ENCODE results near the gene FGD3. TPM values are rescaled to one million over a fixed set of nuclear protein-coding genes. Genes with fewer than 3 reads are reported as not detected.

Gene FGD3
- total RNA-seq, 6 experiments from 2014 or later: not detected

- no peak for DNase-seq
Observed at GRCh38 chr9:93048566-93049448, 101.5 kb downstream of the FGD3 start.

GRCh38 chr9:93049491-93049890, 102.2 kb downstream of the FGD3 start:
- H3K4me1 Mint-ChIP-seq (ENCODE audit: low read depth): no peaks in the 10 kb centered on the region
- H3K36me3 Mint-ChIP-seq (ENCODE audit: low read depth): no peaks in the 10 kb centered on the region
- TF ChIP-seq CTCF (IDR thresholded peaks at IDR 0.05): no peak
- peaks cover 17% of the 10 kb centered on the region for H3K27me3 Mint-ChIP-seq (ENCODE audit: insufficient read depth)
- no peak overlapping the region for H3K27ac Mint-ChIP-seq
- H3K4me3 Mint-ChIP-seq: no peak overlapping the region
- H3K9me3 Mint-ChIP-seq: peaks cover 9% of the 10 kb centered on the region
- DNase-seq: no peak

More at GRCh38 chr9:93048566-93049448, 101.5 kb downstream of the FGD3 start:
- Mint-ChIP-seq H3K4me1 (ENCODE audit: low read depth) (no peaks in the 10 kb centered on the region), H3K4me3 (no peak overlapping the region), H3K27me3 (ENCODE audit: insufficient read depth) (peaks cover 12% of the 10 kb centered on the region), H3K9me3 (peaks cover 9% of the 10 kb centered on the region), H3K27ac (no peak overlapping the region), H3K36me3 (ENCODE audit: low read depth) (no peaks in the 10 kb centered on the region)
- no peak for TF ChIP-seq CTCF (IDR thresholded peaks at IDR 0.05)

GRCh38 chr9:93050231-93050630, 102.9 kb downstream of the FGD3 start:
- H3K4me3 Mint-ChIP-seq: no peak overlapping the region
- no peak overlapping the region for H3K27ac Mint-ChIP-seq

GRCh38 chr9:93051680-93052089, 104.4 kb downstream of the FGD3 start:
- Mint-ChIP-seq H3K9me3 (no peaks in the 10 kb centered on the region), H3K4me3 (no peak overlapping the region), H3K27ac (no peak overlapping the region), H3K27me3 (ENCODE audit: insufficient read depth) (peaks cover 17% of the 10 kb centered on the region), H3K36me3 (ENCODE audit: low read depth) (no peaks in the 10 kb centered on the region), H3K4me1 (ENCODE audit: low read depth) (no peaks in the 10 kb centered on the region)
- no peak for TF ChIP-seq CTCF (IDR thresholded peaks at IDR 0.05)
- peak; percentile 11 for DNase-seq

More at GRCh38 chr9:93050231-93050630, 102.9 kb downstream of the FGD3 start:
- no peak for TF ChIP-seq CTCF (IDR thresholded peaks at IDR 0.05)
- H3K36me3 Mint-ChIP-seq (ENCODE audit: low read depth): no peaks in the 10 kb centered on the region
- H3K9me3 Mint-ChIP-seq: peaks cover 5% of the 10 kb centered on the region; the same call in 1 of the 2 replicates
- H3K4me1 Mint-ChIP-seq (ENCODE audit: low read depth): no peaks in the 10 kb centered on the region
- DNase-seq: no peak
- H3K27me3 Mint-ChIP-seq (ENCODE audit: insufficient read depth): peaks cover 17% of the 10 kb centered on the region

DNA sequence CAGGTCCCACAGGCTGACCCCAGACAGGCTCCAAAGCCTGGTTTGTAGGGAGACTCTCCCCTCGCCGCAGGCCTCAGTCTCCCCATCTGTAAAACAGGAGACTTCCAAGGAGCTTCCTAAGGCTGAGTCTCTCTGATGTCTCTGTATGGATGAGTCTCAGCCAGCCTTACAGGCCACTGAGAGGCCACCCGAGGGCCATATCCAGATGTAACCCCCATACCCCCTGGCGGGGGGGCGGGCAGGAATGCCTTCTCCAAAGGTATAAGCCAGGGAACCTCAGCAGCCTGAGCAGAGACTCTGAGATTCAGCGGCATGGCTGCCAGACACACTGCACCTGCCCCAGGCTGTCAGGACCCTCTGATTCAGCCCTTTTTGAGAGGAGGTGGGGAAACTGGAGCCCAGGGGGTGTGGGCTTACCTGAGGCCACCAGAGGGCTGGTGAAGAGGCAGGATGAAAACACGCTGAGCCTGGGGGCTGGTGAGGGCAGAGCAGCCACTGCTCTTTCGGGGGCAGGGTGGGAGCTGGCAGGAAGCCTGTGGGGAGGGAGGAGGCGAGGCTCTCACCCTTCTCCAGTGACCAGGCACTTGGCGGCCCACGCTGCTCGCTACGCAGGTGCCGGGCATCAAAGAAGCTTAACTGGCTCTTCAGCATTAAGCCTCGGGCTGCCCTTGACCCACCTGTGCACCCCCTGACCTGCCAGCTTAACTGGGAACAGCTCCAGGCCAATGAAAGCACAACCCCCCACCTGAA, 105.6 kb downstream of the FGD3 start:
- DNase-seq: no peak

More for the DNA sequence above, 105.6 kb downstream of the FGD3 start:
- H3K4me3 Mint-ChIP-seq: no peak overlapping the region
- no peak for TF ChIP-seq CTCF (IDR thresholded peaks at IDR 0.05)
- peaks cover 17% of the 10 kb centered on the region for H3K27me3 Mint-ChIP-seq (ENCODE audit: insufficient read depth)
- no peaks in the 10 kb centered on the region for H3K4me1 Mint-ChIP-seq (ENCODE audit: low read depth)
- no peak overlapping the region for H3K27ac Mint-ChIP-seq
- H3K36me3 Mint-ChIP-seq (ENCODE audit: low read depth): no peaks in the 10 kb centered on the region
- H3K9me3 Mint-ChIP-seq: no peaks in the 10 kb centered on the region
